ENCODE measurements around the gene TRIO. TPM values are rescaled to one million over a fixed set of nuclear protein-coding genes. Genes with fewer than 3 reads are reported as not detected.

Gene TRIO
- total RNA-seq, 1 experiment from 2014 or later, result 68.4 TPM

DNA sequence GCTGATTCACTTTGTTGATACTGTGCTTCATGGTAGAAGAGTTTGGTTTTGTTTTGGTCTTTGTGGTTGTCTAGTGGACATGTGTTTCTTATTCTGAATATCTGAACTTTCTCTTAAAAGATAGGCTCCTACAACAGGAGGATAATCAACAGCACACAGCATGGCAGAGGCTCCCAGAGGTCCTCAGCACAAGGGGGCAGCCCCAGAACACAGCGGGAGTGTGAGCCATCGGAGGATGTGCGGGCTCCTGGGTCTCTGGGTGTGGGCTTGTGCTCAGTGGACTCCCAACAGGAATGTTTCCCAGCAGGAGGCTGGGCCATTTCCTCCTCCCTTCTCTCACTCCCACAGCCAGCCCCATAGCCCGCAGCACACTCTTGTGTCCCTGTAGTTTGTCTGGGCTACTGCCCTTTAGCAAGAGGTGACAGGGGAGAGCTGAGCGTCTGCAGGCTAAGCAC is 274.2 kb downstream of the TRIO start:
- peaks cover 0 to 6% of the 10 kb centered on the region in 2 experiments; a peak in 1 of 4 replicates for H3K4me1 ChIP-seq (ENCODE audit: control insufficient read depth in 1 of 2, insufficient read depth in 2 of 2, low read length in 2 of 2)
- intact Hi-C loops (cut with micrococcal nuclease), result no loop called here
- H3K36me3 ChIP-seq (ENCODE audit: control insufficient read depth in 1 of 2, insufficient read depth in 2 of 2, low read length in 2 of 2), result peaks cover 6 to 8% of the 10 kb centered on the region in 2 experiments
- ChIA-PET RAD21 (ENCODE audit: low non-redundant PET in 1 of 2, low total read pairs in 2 of 2, uncharacterized antibody in 2 of 2, unreplicated experiment in 2 of 2) (no interaction called here), CTCF (no interaction called here), POLR2A (no interaction called here)
- H3K9me2 ChIP-seq (ENCODE audit: insufficient read depth), result no peaks in the 10 kb centered on the region
- H4K20me1 ChIP-seq (ENCODE audit: insufficient read depth), result no peaks in the 10 kb centered on the region
- BruUV-seq (replicated peaks), result no TSS peak
- no peak for ATAC-seq
- DNase-seq (ENCODE audit: low read depth, low spot score), result no peak
- H3K79me2 ChIP-seq (ENCODE audit: insufficient read depth, low read length), result no peaks in the 10 kb centered on the region
- H3K4me3 ChIP-seq (replicated peaks in 1 of 2; ENCODE audit: low read depth in 1 of 2, low read length in 2 of 2), result no peak overlapping the region
- TF ChIP-seq SIN3A (IDR thresholded peaks at IDR 0.05; ENCODE audit: low read depth) (no peak), EZH2 (IDR thresholded peaks at IDR 0.05) (no peak), RAD21 (IDR thresholded peaks at IDR 0.05; ENCODE audit: low read depth) (no peak), CBX3 (IDR thresholded peaks at IDR 0.05; ENCODE audit: low read depth) (no peak), TCF7L2 (IDR thresholded peaks at IDR 0.05; ENCODE audit: borderline replicate concordance, extremely low read depth, insufficient read depth, insufficient read length) (no peak), SP1 (IDR thresholded peaks at IDR 0.05; ENCODE audit: low read depth) (no peak), EZH2phosphoT487 (IDR thresholded peaks at IDR 0.05; ENCODE audit: borderline replicate concordance) (no peak), YY1 (IDR thresholded peaks at IDR 0.05; ENCODE audit: extremely low read depth, insufficient replicate concordance, low read depth, low read length) (no peak), EGR1 (IDR thresholded peaks at IDR 0.05; ENCODE audit: low read depth) (no peak), ZNF274 (IDR thresholded peaks at IDR 0.05; ENCODE audit: low read depth, low read length) (no peak), ZFX (IDR thresholded peaks at IDR 0.05) (no peak)
- TF ChIP-seq, protein P1, sequence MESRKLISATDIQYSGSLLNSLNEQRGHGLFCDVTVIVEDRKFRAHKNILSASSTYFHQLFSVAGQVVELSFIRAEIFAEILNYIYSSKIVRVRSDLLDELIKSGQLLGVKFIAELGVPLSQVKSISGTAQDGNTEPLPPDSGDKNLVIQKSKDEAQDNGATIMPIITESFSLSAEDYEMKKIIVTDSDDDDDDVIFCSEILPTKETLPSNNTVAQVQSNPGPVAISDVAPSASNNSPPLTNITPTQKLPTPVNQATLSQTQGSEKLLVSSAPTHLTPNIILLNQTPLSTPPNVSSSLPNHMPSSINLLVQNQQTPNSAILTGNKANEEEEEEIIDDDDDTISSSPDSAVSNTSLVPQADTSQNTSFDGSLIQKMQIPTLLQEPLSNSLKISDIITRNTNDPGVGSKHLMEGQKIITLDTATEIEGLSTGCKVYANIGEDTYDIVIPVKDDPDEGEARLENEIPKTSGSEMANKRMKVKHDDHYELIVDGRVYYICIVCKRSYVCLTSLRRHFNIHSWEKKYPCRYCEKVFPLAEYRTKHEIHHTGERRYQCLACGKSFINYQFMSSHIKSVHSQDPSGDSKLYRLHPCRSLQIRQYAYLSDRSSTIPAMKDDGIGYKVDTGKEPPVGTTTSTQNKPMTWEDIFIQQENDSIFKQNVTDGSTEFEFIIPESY (IDR thresholded peaks at IDR 0.05; ENCODE audit: extremely low read depth, insufficient replicate concordance, low read length), result no peak
- TF ChIP-seq, protein P2, sequence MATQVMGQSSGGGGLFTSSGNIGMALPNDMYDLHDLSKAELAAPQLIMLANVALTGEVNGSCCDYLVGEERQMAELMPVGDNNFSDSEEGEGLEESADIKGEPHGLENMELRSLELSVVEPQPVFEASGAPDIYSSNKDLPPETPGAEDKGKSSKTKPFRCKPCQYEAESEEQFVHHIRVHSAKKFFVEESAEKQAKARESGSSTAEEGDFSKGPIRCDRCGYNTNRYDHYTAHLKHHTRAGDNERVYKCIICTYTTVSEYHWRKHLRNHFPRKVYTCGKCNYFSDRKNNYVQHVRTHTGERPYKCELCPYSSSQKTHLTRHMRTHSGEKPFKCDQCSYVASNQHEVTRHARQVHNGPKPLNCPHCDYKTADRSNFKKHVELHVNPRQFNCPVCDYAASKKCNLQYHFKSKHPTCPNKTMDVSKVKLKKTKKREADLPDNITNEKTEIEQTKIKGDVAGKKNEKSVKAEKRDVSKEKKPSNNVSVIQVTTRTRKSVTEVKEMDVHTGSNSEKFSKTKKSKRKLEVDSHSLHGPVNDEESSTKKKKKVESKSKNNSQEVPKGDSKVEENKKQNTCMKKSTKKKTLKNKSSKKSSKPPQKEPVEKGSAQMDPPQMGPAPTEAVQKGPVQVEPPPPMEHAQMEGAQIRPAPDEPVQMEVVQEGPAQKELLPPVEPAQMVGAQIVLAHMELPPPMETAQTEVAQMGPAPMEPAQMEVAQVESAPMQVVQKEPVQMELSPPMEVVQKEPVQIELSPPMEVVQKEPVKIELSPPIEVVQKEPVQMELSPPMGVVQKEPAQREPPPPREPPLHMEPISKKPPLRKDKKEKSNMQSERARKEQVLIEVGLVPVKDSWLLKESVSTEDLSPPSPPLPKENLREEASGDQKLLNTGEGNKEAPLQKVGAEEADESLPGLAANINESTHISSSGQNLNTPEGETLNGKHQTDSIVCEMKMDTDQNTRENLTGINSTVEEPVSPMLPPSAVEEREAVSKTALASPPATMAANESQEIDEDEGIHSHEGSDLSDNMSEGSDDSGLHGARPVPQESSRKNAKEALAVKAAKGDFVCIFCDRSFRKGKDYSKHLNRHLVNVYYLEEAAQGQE (IDR thresholded peaks at IDR 0.05; ENCODE audit: low read depth), result no peak
- TF ChIP-seq, protein P3, sequence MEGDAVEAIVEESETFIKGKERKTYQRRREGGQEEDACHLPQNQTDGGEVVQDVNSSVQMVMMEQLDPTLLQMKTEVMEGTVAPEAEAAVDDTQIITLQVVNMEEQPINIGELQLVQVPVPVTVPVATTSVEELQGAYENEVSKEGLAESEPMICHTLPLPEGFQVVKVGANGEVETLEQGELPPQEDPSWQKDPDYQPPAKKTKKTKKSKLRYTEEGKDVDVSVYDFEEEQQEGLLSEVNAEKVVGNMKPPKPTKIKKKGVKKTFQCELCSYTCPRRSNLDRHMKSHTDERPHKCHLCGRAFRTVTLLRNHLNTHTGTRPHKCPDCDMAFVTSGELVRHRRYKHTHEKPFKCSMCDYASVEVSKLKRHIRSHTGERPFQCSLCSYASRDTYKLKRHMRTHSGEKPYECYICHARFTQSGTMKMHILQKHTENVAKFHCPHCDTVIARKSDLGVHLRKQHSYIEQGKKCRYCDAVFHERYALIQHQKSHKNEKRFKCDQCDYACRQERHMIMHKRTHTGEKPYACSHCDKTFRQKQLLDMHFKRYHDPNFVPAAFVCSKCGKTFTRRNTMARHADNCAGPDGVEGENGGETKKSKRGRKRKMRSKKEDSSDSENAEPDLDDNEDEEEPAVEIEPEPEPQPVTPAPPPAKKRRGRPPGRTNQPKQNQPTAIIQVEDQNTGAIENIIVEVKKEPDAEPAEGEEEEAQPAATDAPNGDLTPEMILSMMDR (IDR thresholded peaks at IDR 0.05 in 2 of 3, conservative IDR thresholded peaks at IDR 0.05 in 1 of 3; ENCODE audit: borderline replicate concordance in 1 of 3, insufficient read depth in 1 of 3, low read depth in 2 of 3, low read length in 2 of 3), result no peak
- no peaks in the 10 kb centered on the region for H3K9me3 ChIP-seq (ENCODE audit: control insufficient read depth in 1 of 2, insufficient read depth in 1 of 2, low read depth in 1 of 2, low read length in 2 of 2)
- no peak overlapping the region for H3K27ac ChIP-seq (ENCODE audit: low read depth, low read length)
- H2AFZ ChIP-seq (ENCODE audit: low read depth, low read length, poor library complexity, severe bottlenecking), result no peak overlapping the region
- no peak overlapping the region for H3K4me2 ChIP-seq (ENCODE audit: low read length)
- H3K9ac ChIP-seq (ENCODE audit: low read length), result no peak overlapping the region
- H3K27me3 ChIP-seq (ENCODE audit: insufficient read depth, low read length), result no peaks in the 10 kb centered on the region

Data from HCT116 (cell line).